Upper lobe of left lung (tissue), 6 donors: ENCODE data around the gene SPSB1. TPM values are rescaled to one million over a fixed set of nuclear protein-coding genes. Genes with fewer than 3 reads are reported as not detected.

ENCODE experiments used
- ATAC-seq, 2 donors: fragments of 200-7000 bp; cut with Tn5 transposase; one replicate each; pipeline ENCODE4 v1.9.1; 2022; ENCODE audit warnings: mild to moderate bottlenecking in 2 of 2, moderate library complexity in 2 of 2; ENCODE audit not compliant: low FRiP score in 2 of 2
- DNase-seq, 2 donors: peaks; one replicate each; pipeline ENCODE4 v3.0.0-alpha.2; 2019 to 2020
- H3K27ac ChIP-seq, 4 donors: fragments of 200-600 bp; sonication (generic); one replicate each; pipeline ENCODE4 v1.5.1; 2016 to 2019
- H3K27me3 ChIP-seq, 4 donors: fragments of 200-600 bp; sonication (generic); one replicate each; pipeline ENCODE4 v1.5.1; 2017 to 2019
- H3K36me3 ChIP-seq, 4 donors: fragments of 200-600 bp; sonication (generic); one replicate each; pipeline ENCODE4 v1.5.1; 2016 to 2019
- H3K4me1 ChIP-seq, 4 donors: fragments of 200-600 bp; sonication (generic); one replicate each; pipeline ENCODE4 v1.5.1; 2018 to 2019
- H3K4me3 ChIP-seq, 4 donors: fragments of 200-600 bp; sonication (generic); one replicate each; pipeline ENCODE4 v1.5.1; 2017 to 2019; ENCODE audit warnings: mild to moderate bottlenecking in 2 of 4, moderate library complexity in 1 of 4
- H3K9me3 ChIP-seq, 4 donors: fragments of 200-600 bp; sonication (generic); one replicate each; pipeline ENCODE4 v1.5.1; 2018 to 2019
- CTCF ChIP-seq, 6 experiments: fragments of 450-650 bp in 4 of 6; fragments of 200-600 bp in 2 of 6; sonication (generic) in 2 of 6; IDR thresholded peaks; one replicate each; pipeline ENCODE4 v1.5.1; 2016 to 2019; ENCODE audit warnings: antibody characterized with exemption in 6 of 6
- EP300 ChIP-seq, 4 donors: sonication (generic); formaldehyde crosslinking; IDR thresholded peaks; one replicate each; pipeline ENCODE4 v1.5.1; 2017; ENCODE audit warnings: antibody characterized with exemption in 4 of 4, control low read depth in 2 of 4
- POLR2A ChIP-seq, 4 donors: fragments of 450-650 bp; IDR thresholded peaks; one replicate each; pipeline ENCODE4 v1.5.1; 2016 to 2017; ENCODE audit warnings: antibody characterized with exemption in 4 of 4, mild to moderate bottlenecking in 2 of 4
- POLR2AphosphoS5 ChIP-seq, 2 donors: sonication (generic); formaldehyde crosslinking; IDR thresholded peaks; one replicate each; pipeline ENCODE4 v1.5.1; 2017; ENCODE audit warnings: antibody characterized with exemption in 2 of 2
- WGBS, 2 donors: methylation state at CpG; one replicate each; pipeline ENCODE4 v1.1.5; 2017 to 2018; 5-methylcytosine and 5-hydroxymethylcytosine counted together
- total RNA-seq, 6 donors: library from RNA; depleted of rRNA in 4 of 6; stranded (reverse); fragments of >200 nt in 4 of 6; gene quantifications; one replicate each; pipeline versions ENCODE4 v1.1.0 to v1.2.1, GENCODE V29; 2016 to 2021
- donor health status: DM: no; HTN: no; CAD: no; lungs with moderate emphysema.
- donor health status: DM: no; HTN: yes; CAD: no; lungs with severe emphysema.

The SPSB1 gene
- total RNA-seq, 6 donors from 2014 or later: 21.0 to 49.1 (median 30.3) TPM

- no peak for TF ChIP-seq POLR2A (IDR thresholded peaks at IDR 0.05)
- TF ChIP-seq EP300 (IDR thresholded peaks at IDR 0.05): no peak
- no peak for TF ChIP-seq POLR2AphosphoS5 (IDR thresholded peaks at IDR 0.05)
- TF ChIP-seq CTCF (IDR thresholded peaks at IDR 0.05): no peak
- DNase-seq (no peak), ATAC-seq (no peak)
- Histone ChIP-seq H3K9me3 (no peaks in the 10 kb centered on the region), H3K27me3 (no peaks in the 10 kb centered on the region), H3K36me3 (peaks cover 4 to 21% (median 10%) of the 10 kb centered on the region in 4 donors), H3K27ac (no peak overlapping the region), H3K4me1 (peaks cover 4 to 36% (median 14%) of the 10 kb centered on the region in 4 donors), H3K4me3 (no peak overlapping the region)
- 88 to 91% methylated on average over 16 of the region's 16 CpGs for WGBS, 2 donors
Observed at GRCh38 chr1:9369964-9370788, 77.5 kb downstream of the SPSB1 start.

GRCh38 chr1:9371391-9371935, 78.8 kb downstream of the SPSB1 start:
- ATAC-seq: peak; percentile 60 to 76
- H3K4me1 ChIP-seq: peaks cover 9 to 44% (median 16%) of the 10 kb centered on the region in 4 donors
- no peaks in the 10 kb centered on the region for H3K27me3 ChIP-seq
- DNase-seq: no peak
- 52% methylated on average over 14 to 15 of the region's 15 CpGs for WGBS, 2 donors
- no peak overlapping the region for H3K4me3 ChIP-seq
- H3K9me3 ChIP-seq: no peaks in the 10 kb centered on the region
- H3K27ac ChIP-seq: peak overlapping the region in 3 of 4 donors; percentile 35 to 59 (median 54)
- H3K36me3 ChIP-seq: peaks cover 4 to 21% (median 10%) of the 10 kb centered on the region in 4 donors
- TF ChIP-seq POLR2A (IDR thresholded peaks at IDR 0.05) (no peak), POLR2AphosphoS5 (IDR thresholded peaks at IDR 0.05) (no peak), EP300 (IDR thresholded peaks at IDR 0.05) (no peak), CTCF (IDR thresholded peaks at IDR 0.05) (no peak)

- peak overlapping the region in 3 of 4 donors; percentile 28 to 59 (median 54) for H3K27ac ChIP-seq
Observed at GRCh38 chr1:9371951-9372350, 79.3 kb downstream of the SPSB1 start.

GRCh38 chr1:9373619-9374018, 80.9 kb downstream of the SPSB1 start:
- H3K4me1 ChIP-seq: peaks cover 13 to 61% (median 27%) of the 10 kb centered on the region in 4 donors
- peaks cover 0 to 7% (median 0%) of the 10 kb centered on the region in 4 donors for H3K36me3 ChIP-seq
- H3K4me3 ChIP-seq: no peak overlapping the region
- 39 to 47% methylated on average over 4 of the region's 4 CpGs for WGBS, 2 donors
- H3K9me3 ChIP-seq: no peaks in the 10 kb centered on the region
- DNase-seq (peak in 1 of 2 donors; percentile 61), ATAC-seq (no peak)
- no peaks in the 10 kb centered on the region for H3K27me3 ChIP-seq
- H3K27ac ChIP-seq: peak overlapping the region in 2 of 4 donors; percentile 22 to 64
- no peak for TF ChIP-seq CTCF (IDR thresholded peaks at IDR 0.05)
- no peak for TF ChIP-seq EP300 (IDR thresholded peaks at IDR 0.05)
- no peak for TF ChIP-seq POLR2A (IDR thresholded peaks at IDR 0.05)
- no peak for TF ChIP-seq POLR2AphosphoS5 (IDR thresholded peaks at IDR 0.05)

More at GRCh38 chr1:9371951-9372350, 79.3 kb downstream of the SPSB1 start:
- peaks cover 4 to 21% (median 10%) of the 10 kb centered on the region in 4 donors for H3K36me3 ChIP-seq
- no peak for DNase-seq
- 58 to 69% methylated on average over 4 to 5 of the region's 5 CpGs for WGBS, 2 donors
- peaks cover 11 to 47% (median 18%) of the 10 kb centered on the region in 4 donors for H3K4me1 ChIP-seq
- TF ChIP-seq POLR2AphosphoS5 (IDR thresholded peaks at IDR 0.05) (no peak), CTCF (IDR thresholded peaks at IDR 0.05) (no peak), POLR2A (IDR thresholded peaks at IDR 0.05) (no peak), EP300 (IDR thresholded peaks at IDR 0.05) (no peak)
- H3K27me3 ChIP-seq: no peaks in the 10 kb centered on the region
- no peak overlapping the region for H3K4me3 ChIP-seq
- H3K9me3 ChIP-seq: no peaks in the 10 kb centered on the region
- no peak for ATAC-seq
